HL-60/S4 (cell line): ENCODE data around the gene QRICH2.
"Not testable (repeated sequence)": the region's sequence is repeated elsewhere in the genome, so short reads cannot be mapped to it uniquely, and the experiment has no call there.

Experiments
- in situ Hi-C: fragments of 300-500 bp; cut with MboI; formaldehyde crosslinking; loops from 2 replicates; pipeline ENCODE4 v1.14.3; 2022; ENCODE audit warnings: low sequenced_read_pairs

The QRICH2 gene

GRCh38 chr17:76236603-76237002 is 71.5 kb downstream of the QRICH2 start:
- in situ Hi-C loops, result no loop called here

- in situ Hi-C loops, result no loop called here
Measured at GRCh38 chr17:76235883-76236282, 72.2 kb downstream of the QRICH2 start.

DNA sequence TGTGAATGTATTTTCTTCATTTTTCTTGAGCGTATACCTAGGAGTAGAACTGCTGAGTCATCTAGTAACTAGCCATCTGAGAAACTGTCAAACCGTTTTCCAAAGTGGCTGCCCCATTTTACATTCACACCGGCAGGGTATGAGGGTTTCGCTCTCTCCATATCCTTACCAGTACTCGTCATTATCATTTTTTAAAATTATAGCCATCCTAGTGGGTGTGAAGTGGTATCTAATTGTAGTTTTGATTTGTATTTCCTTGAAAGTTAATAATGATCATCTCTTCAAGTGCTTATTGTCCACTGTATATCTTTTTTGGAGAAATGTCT is 73.8 kb downstream of the QRICH2 start:
- in situ Hi-C loops, result no loop called here

DNA sequence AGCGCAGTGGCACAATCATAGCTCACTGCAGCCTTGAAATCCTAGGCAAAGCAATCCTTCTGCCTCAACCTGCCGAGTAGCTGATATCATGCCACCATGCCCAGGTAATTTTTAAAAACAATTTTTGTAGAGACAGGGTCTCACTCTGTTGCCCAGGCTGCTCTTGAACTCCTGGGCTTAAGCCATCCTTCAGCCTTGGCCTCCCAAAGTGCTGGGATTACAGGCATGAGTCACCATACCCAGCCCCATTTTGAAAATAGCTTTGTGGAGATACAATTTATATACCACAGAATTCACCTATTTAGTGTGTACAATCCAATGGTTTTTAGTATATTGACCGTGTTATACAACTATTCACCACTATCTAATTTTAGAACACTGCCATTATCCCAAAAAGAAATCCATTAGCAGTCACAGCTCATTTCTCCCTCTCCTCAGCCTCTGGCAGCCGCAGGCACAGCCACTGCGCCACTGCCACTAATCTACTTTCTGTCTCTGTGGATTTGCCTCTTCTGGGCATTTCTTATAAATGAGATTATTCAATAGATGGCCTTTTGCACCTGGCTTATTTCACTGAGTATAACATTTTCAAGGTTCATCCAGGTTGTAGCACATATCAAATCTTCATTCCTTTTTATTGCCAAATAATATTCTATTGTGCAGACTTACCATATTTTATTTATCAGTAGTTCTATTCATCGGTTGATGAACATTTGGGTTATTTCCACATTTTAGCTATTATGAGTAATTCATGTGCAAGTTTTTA is 74.3 kb downstream of the QRICH2 start:
- in situ Hi-C loops, result no loop called here

DNA sequence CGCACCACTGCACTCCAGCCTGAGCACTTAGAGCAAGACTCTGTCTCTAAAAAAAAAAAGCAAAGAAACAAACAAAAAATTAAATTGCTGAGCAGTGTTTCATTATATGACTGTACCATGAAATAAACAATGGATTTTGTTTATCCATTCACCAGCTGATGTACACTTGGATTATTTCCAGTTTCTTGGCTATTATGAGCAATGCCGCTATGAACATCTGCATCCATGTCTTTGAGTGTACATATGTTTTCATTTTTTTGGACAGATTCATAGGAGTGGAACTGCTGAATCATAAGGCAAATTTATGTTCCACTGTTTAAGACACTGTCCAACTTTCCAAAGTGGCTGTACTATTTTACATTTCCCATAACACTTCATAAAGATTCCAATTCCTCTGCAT is 75.7 kb downstream of the QRICH2 start:
- in situ Hi-C loops, result no loop called here

DNA sequence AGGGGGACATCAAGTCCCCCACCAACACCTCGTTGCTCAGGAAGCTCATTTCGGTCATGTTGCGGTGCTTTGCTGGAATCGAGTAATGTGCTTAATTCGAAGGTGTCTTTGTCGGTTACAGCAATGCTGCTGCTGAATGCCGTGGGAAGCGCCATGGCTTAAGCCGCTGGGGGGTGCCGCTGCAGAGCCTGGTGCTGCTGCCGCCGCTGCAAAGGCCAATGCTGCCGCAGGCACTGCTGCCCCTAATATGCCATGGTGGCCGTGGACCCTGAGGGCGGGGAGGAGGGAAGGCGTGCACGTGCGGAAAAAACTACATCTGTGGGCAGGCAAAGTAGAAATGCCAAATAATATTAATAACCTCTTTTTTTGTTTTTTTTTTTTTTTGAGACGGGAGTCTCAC is 81.3 kb downstream of the QRICH2 start:
- in situ Hi-C loops, result not testable (repeated sequence)

DNA sequence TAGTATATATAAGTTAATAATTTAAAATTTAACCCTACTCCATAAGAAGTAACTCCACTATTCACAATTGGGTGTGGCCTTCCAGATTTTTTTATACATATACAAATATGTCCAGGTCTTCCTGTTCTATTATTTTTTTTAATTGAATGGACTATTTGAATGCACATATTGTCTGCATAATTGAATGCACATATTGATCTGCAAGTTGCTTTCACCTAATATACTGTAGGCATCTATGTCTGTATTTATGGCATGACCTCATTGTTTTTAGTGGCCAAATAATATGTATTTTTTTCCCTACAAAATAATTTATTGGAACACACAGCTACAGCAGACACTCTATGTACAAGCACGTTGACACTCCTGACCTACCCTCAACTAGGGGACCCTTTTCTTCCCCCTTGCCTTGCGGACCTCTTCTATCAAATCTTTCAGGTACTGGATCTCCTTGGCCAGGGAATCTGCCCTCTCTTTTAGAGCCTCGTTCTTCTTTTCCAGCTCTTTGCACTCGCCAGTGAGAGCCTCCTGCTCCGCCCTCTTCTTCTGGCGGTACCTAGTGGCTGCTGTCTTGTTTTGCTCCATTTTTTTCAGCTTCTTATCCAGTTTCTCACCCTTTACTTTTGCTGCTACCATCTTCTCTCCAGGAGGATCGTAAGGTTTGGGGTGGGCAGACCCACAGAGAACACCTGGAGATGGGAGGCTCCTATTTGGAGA is 82.5 kb downstream of the QRICH2 start:
- in situ Hi-C loops, result not testable (repeated sequence)
